ENCODE results near the gene RASSF6.
"Not testable (repeated sequence)": the region's sequence is repeated elsewhere in the genome, so short reads cannot be mapped to it uniquely, and the experiment has no call there.

Gene RASSF6, protein sequence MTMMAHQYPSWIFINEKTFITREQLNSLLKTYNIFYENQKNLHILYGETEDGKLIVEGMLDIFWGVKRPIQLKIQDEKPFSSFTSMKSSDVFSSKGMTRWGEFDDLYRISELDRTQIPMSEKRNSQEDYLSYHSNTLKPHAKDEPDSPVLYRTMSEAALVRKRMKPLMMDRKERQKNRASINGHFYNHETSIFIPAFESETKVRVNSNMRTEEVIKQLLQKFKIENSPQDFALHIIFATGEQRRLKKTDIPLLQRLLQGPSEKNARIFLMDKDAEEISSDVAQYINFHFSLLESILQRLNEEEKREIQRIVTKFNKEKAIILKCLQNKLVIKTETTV

DNA sequence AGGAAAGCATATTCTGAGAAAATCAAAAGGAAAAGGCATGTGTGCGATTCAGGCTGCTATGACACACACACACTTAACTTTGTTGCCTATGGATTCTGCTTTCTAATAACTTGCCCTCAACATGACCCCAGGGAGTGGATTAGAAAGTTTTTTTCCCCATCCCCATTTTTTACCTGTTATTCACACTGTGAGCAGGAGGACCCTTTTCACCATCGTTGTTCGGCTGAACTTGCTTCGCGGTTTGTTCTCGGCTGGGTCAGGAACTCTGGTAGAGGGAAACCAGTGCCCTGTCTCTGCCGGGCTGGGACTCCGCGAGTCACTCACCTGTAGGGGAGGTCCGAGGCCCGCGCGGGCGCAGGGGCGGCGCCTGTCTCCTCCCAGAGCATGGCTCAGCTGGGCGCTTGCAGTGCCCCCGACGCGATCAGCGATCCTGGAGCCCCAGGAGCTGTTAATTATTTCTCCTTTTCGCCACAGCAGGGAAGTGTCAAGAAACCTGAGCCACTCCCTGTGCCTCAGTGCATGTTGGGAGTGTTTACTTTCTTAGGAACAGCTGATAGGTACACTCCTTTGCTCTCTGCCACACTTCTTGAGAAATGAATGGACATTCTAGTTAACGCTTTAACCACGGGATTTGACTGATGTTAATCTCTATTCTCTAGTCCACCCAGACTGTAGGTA lies at the start of gene RASSF6:
RASSF6 (minus strand) TSS at position 322 of the 678 bp plus-strand sequence. CDS start 8,641 bp downstream, outside the sequence.
- DNase-seq: no peak

- no peak for DNase-seq
Observed at GRCh38 chr4:73669410-73670183, 49.4 kb upstream of the RASSF6 start.

GRCh38 chr4:73668782-73669201 lies 48.6 kb upstream of the RASSF6 start:
- no peak for DNase-seq

DNA sequence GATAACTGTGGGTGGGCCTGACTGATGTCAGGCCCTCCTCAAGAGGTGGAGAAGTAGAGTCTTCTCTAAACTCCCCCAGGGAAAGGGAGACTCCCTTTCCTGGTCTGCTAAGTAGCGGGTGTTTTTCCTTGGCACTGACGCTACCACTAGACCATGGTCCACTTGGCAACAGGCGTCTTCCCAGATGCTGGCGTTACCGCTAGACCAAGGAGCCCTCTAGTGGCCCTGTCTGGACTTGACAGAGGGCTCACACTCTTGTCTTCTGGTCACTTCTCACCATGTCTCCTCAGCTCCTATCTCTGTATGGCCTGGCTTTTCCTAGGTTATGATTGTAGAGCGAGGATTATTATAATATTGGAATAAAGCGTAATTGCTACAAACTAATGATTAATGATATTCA lies 45.7 kb upstream of the RASSF6 start:
- DNase-seq: not testable (repeated sequence)

GRCh38 chr4:73664470-73664869 lies 44.2 kb upstream of the RASSF6 start:
- no peak for DNase-seq

GRCh38 chr4:73663576-73663975 lies 43.3 kb upstream of the RASSF6 start:
- DNase-seq: no peak

DNA sequence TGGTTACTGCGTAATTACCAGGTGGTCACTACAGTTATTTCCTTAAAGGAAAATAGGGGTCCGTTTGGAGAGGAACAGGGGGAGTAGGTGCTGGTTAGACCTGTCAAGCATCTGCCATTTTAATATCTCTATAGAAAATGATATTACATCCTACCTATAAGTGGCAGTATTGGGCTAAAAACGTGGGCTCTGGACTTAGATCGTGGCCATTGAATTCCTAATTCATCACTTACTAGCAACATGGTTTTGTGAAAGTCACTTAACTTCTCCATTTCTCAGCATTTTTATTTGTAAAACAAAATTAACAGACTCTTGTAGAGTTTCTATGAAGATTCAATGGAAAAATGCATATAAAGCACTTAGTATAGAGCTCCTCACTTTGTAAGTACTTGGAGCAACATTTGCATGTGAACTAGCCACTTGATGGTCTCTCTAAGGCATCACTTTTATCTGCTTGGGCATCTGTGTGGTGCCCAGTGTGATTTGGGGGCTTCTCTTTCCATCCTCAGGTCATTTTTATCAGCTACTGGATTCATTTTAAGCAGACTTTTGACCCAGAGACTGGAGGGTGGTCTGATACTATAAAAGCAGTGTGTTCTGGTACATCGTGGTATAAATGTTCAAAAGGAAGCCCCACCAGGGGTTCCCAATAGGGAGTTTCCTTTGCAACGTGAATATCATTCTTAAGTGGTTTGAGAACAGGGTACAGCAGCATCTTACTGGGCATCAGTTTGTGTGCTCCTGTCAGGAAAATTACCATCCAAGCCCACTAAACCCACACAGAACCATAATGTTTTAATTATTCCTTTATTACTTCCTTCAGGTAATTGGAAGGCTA lies 42.7 kb upstream of the RASSF6 start:
- peak in 1 of 2 experiments; percentile 41 for DNase-seq

DNA sequence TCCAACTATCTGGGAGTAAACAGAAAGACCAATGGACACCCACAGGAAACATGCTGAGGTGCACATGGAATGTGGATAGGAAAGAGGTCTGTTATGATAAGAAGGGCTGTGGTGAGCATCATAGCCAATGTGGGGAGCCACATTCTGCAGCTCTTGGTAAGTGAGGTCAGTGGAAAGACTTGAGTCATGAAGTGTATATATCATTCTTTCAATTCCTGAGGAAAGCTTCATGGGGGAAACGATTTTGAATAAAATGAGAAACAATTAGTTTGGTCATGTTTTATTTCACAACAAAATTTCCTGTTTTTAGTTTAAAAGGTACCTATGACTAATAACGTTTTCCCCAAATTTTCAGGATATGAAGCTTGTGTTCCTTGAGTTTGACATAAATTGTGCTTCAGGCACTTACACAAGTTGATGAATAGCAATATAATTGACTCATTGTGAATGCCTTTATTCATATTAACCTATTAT lies 41.4 kb upstream of the RASSF6 start:
- no peak for DNase-seq

DNA sequence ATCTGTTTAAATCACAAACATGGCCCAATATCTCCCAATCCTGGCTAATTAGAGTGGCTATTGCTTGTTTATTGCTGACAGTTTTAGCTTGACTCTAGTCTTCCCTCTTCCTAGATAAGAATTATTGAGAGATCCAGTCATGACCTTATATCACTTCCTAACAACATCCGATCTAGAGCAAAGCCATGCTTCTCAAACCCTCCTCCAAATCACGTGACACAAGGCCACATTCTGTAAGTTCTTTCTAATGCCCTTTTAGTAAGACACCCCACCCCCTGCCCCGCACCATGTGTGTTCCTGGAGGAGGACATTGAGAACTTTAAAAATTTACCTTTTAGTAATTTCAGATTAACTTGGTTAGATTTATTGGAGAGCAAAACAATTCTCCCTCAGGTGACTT lies 40.6 kb upstream of the RASSF6 start:
- DNase-seq: no peak

- DNase-seq: peak; percentile 47 to 68
Observed at GRCh38 chr4:73653695-73654106, 33.5 kb upstream of the RASSF6 start.

GRCh38 chr4:73650250-73650649 lies 30.0 kb upstream of the RASSF6 start:
- no peak for DNase-seq

DNA sequence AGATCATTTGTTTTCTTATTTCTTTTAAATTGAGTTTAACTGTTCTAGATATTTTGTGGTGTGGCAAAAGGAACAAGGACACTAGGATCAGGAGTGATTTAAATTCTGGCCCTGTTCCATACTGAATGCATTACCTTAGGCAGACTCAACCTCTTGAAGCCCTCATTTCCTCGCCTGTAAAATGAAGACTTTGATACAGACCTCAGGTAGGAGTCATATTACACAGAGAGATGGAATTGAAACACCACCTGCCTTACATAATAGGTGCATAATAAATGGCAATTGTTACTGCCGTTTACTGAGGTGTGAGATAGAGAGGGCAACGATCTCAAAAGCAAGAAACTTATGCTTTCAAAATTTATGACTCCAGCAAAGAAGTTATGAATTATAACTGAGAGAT lies 28.2 kb upstream of the RASSF6 start:
- peak in 1 of 2 experiments; percentile 28 for DNase-seq

- no peak for DNase-seq
Observed at GRCh38 chr4:73646117-73646516, 25.9 kb upstream of the RASSF6 start.

DNA sequence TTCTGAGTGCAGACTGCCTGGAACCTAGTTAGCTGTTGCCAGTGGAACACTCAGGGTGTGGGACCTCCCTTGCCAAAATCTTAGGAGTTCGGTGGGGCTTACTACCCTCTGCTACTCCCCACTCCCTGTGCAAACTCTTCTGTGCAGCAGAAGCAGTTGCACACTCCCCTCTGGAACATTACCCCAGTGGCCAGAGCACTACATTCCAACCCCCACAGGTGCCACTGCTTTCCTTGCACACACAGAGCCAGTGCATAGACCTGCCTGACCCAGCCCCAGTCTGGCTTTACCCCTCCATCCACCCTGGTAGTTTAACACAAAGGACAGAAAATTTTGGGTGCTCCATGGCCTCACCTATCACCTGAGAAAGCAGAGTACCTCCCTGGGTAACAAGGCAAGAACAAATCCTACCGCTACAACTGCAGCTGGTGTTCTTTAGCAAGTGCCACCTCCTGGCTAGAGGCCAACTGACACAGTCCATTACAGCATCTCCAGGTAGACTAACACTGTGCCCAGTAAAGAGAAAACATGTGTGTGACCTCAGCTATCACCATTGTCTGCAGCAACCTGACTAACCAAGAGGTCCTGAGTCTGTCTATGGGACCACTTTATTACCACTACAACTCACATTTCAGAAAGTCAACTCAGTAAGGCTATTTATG lies 11.5 kb upstream of the RASSF6 start:
- DNase-seq: no peak

GRCh38 chr4:73628834-73629233 lies 8.6 kb upstream of the RASSF6 start:
- DNase-seq: not testable (repeated sequence)

- no peak for DNase-seq
Observed at GRCh38 chr4:73621357-73621756, 1.1 kb upstream of the RASSF6 start.

DNA sequence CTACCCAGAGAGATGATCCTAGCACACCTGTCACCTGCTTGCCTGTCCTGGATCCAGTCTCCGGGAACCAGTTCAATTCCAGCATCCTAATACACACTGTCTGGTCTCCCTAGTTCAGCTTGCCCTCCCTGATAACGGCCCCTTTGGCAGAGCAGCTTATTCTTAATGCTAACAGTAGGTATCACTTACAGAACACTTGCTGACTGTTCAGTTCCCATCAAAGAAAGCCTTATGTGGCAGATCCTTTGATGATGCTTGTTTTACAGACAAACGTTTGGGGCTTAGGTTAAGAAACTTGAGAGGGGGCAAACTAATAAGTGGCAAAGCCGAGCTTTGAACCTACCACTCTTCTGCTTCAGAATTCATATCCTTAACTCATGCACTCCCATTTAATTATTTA lies 890 bp downstream of the RASSF6 start:
- DNase-seq: no peak

GRCh38 chr4:73617256-73617655 lies 3.0 kb downstream of the RASSF6 start:
- no peak for DNase-seq

DNA sequence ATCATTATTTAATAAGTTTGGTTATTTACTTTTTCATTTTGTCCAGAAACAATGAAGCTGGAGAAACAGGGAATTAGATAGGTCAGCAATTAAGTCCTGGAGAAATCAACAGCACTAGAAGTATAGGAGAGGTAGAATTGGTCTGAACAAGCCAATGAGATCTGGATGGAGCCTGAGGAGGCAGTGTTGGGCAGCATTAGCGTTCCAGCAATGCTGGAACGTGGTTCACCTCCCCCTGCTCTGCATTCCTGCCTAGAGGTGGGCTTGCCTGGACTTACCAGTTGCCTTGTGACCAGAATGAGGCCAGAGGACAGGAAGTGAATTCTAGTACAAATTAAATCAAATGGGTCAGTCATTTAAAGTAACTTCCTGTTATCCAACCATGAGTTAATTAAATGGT lies 4.6 kb downstream of the RASSF6 start:
- no peak for DNase-seq

GRCh38 chr4:73614311-73614867 lies 5.8 kb downstream of the RASSF6 start:
- DNase-seq: no peak

- DNase-seq: no peak
Observed at GRCh38 chr4:73613130-73613529, 7.1 kb downstream of the RASSF6 start.

DNA sequence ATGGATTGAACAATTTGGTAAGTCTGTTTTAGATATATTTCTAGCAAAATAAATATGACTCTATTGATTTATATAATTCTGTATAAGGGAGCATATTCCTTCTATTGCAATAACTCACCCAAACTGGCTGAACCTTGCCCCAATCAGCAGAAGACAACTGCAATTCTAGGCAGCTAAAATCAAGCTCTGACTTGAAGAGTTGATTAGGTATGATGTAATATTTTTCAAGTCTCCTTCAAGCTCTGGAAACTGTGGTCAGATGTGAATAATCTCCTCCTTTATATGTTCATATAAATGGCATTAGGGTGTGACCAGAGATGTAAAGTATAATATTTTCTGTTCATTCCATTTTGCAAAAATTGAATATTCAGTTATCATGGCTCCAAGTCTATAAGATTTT lies 8.2 kb downstream of the RASSF6 start:
- DNase-seq: no peak

Data from NCI-H1930 (cell line).